Muscle of arm (tissue), 14 donors: ENCODE data around the gene KIF3B. TPM values are rescaled to one million over a fixed set of nuclear protein-coding genes. Genes with fewer than 3 reads are reported as not detected.

Experiments
- DNase-seq: peaks from one replicate; pipeline ENCODE4 v3.0.0-alpha.2; 2013
- long read RNA-seq, 11 donors: transcript quantifications; one replicate each; lab custom pipeline, GENCODE V29; 2026
- polyA plus RNA-seq, 12 donors: library from polyadenylated mRNA; unstranded; fragments of 120-200 nt; gene quantifications; one replicate each; pipeline ENCODE4 v1.2.1, GENCODE V29; 2013; ENCODE audit not compliant: insufficient read length in 12 of 12

Gene KIF3B
- polyA plus RNA-seq, result 10 to 100 TPM in 11 of 12 donors, not detected in 1; 11.3 to 19.4 (median 14.0) TPM
- long read RNA-seq, donor 1, partial matches to known transcripts, result 12 of 12 reads
- long read RNA-seq, donor 1, other reads (novel, unspliced or antisense), result 0 of 12 reads
- long read RNA-seq, donor 2, result 0 reads
- long read RNA-seq, donor 3, result 0 reads
- long read RNA-seq, donor 4, result 0 reads
- long read RNA-seq, donor 5, result 0 reads
- long read RNA-seq, donor 6, result 0 reads
- long read RNA-seq, donor 7, result 0 reads
- long read RNA-seq, donor 8, result 0 reads
- long read RNA-seq, donor 9, result 0 reads
- long read RNA-seq, donor 10, result 0 reads
- long read RNA-seq, donor 11, result 0 reads

- peak; percentile 92 for DNase-seq
These were observed at the start of gene KIF3B for GRCh38 chr20:32277361-32278198. TSS of gene KIF3B (plus strand) at chr20:32277651. CDS start at chr20:32309778, 32,127 bp downstream.

- no peak for DNase-seq
These were observed 49.4 kb upstream of the KIF3B start for GRCh38 chr20:32227744-32228688.

GRCh38 chr20:32229251-32229747, 48.2 kb upstream of the KIF3B start:
- no peak for DNase-seq

- DNase-seq, result no peak
These were observed 46.7 kb upstream of the KIF3B start for GRCh38 chr20:32230707-32231106.

- no peak for DNase-seq
These were observed 46.2 kb upstream of the KIF3B start for GRCh38 chr20:32231245-32231644.

GRCh38 chr20:32231847-32232246, 45.6 kb upstream of the KIF3B start:
- no peak for DNase-seq

- no peak for DNase-seq
These were observed 45.0 kb upstream of the KIF3B start for GRCh38 chr20:32232326-32232886.

- no peak for DNase-seq
These were observed 44.2 kb upstream of the KIF3B start for GRCh38 chr20:32233286-32233685.

- DNase-seq, result no peak
These were observed 43.2 kb upstream of the KIF3B start for GRCh38 chr20:32234135-32234808.

GRCh38 chr20:32235331-32236047, 42.0 kb upstream of the KIF3B start:
- no peak for DNase-seq

- no peak for DNase-seq
These were observed 41.4 kb upstream of the KIF3B start for GRCh38 chr20:32236048-32236533.

GRCh38 chr20:32236819-32237218, 40.6 kb upstream of the KIF3B start:
- no peak for DNase-seq

GRCh38 chr20:32237419-32237818, 40.0 kb upstream of the KIF3B start:
- no peak for DNase-seq

- DNase-seq, result no peak
These were observed 38.7 kb upstream of the KIF3B start for GRCh38 chr20:32238483-32239425.

- DNase-seq, result no peak
These were observed 37.2 kb upstream of the KIF3B start for GRCh38 chr20:32240205-32240604.

GRCh38 chr20:32241807-32242206, 35.6 kb upstream of the KIF3B start:
- no peak for DNase-seq

GRCh38 chr20:32244150-32244823, 33.2 kb upstream of the KIF3B start:
- DNase-seq, result no peak

GRCh38 chr20:32244959-32245358, 32.5 kb upstream of the KIF3B start:
- no peak for DNase-seq
